BE2C (cell line): ENCODE data around the gene PROSER3.

Source experiments
- DNase-seq: peaks from one replicate; pipeline ENCODE4 v3.0.0-alpha.2; 2020
- H3K27me3 ChIP-seq: fragments of 250-450 bp; sonication (Bioruptor Pico); 2 replicates; pipeline ENCODE4 v1.5.1; 2020; ENCODE audit warnings: mild to moderate bottlenecking
- H3K36me3 ChIP-seq: fragments of 250-450 bp; sonication (Bioruptor Pico); 2 replicates; pipeline ENCODE4 v1.5.1; 2020; ENCODE audit warnings: mild to moderate bottlenecking
- H3K4me1 ChIP-seq: fragments of 250-450 bp; sonication (Bioruptor Pico); 2 replicates; pipeline ENCODE4 v1.5.1; 2020
- H3K4me3 ChIP-seq: 2 replicates; pipeline ENCODE4 v1.5.1; 2011; ENCODE audit warnings: low read depth, low read length
- H3K9me3 ChIP-seq: fragments of 250-450 bp; sonication (Bioruptor Pico); 2 replicates; pipeline ENCODE4 v1.5.1; 2020
- CTCF ChIP-seq: IDR thresholded peaks from 2 replicates; pipeline ENCODE4 v1.5.1; 2012; ENCODE audit warnings: mild to moderate bottlenecking, low read depth, low read length

The PROSER3 gene

GRCh38 chr19:35755550-35756376 lies 2.2 kb upstream of the PROSER3 start:
- no peak for TF ChIP-seq CTCF
- Histone ChIP-seq H3K36me3 (peaks cover 8% of the 10 kb centered on the region), H3K4me1 (no peaks in the 10 kb centered on the region; the same call in 1 of the 2 replicates), H3K27me3 (no peaks in the 10 kb centered on the region), H3K4me3 (no peak overlapping the region), H3K9me3 (no peaks in the 10 kb centered on the region)
- no peak for DNase-seq

GRCh38 chr19:35756377-35757230 lies 1.4 kb upstream of the PROSER3 start, which contains the start of gene HSPB6:
Gene HSPB6 (minus strand): TSS chr19:35757029. CDS start chr19:35757008, 21 bp downstream.
- no peaks in the 10 kb centered on the region for H3K9me3 ChIP-seq
- no peak for DNase-seq
- no peak for TF ChIP-seq CTCF
- no peaks in the 10 kb centered on the region for H3K27me3 ChIP-seq
- H3K36me3 ChIP-seq: peaks cover 13% of the 10 kb centered on the region
- H3K4me3 ChIP-seq: peak within 1 kb of the TSS; percentile 92
- no peaks in the 10 kb centered on the region; the same call in 1 of the 2 replicates for H3K4me1 ChIP-seq

GRCh38 chr19:35757231-35757748 lies 686 bp upstream of the PROSER3 start:
- Histone ChIP-seq H3K36me3 (peaks cover 17% of the 10 kb centered on the region), H3K4me1 (no peaks in the 10 kb centered on the region; the same call in 1 of the 2 replicates), H3K4me3 (peak overlapping the region; percentile 92), H3K27me3 (no peaks in the 10 kb centered on the region), H3K9me3 (no peaks in the 10 kb centered on the region)
- DNase-seq: peak; percentile 78
- TF ChIP-seq CTCF: no peak

GRCh38 chr19:35759697-35760096 lies 1.7 kb downstream of the PROSER3 start:
- no peak for DNase-seq
- Histone ChIP-seq H3K9me3 (no peaks in the 10 kb centered on the region), H3K4me1 (no peaks in the 10 kb centered on the region; the same call in 1 of the 2 replicates), H3K36me3 (peaks cover 17% of the 10 kb centered on the region), H3K27me3 (no peaks in the 10 kb centered on the region), H3K4me3 (no peak overlapping the region)
- TF ChIP-seq CTCF: no peak

- H3K4me1 ChIP-seq: no peaks in the 10 kb centered on the region; the same call in 1 of the 2 replicates
- peaks cover 17% of the 10 kb centered on the region for H3K36me3 ChIP-seq
- DNase-seq: no peak
- H3K4me3 ChIP-seq: no peak overlapping the region
- no peak for TF ChIP-seq CTCF
- H3K27me3 ChIP-seq: no peaks in the 10 kb centered on the region
- no peaks in the 10 kb centered on the region for H3K9me3 ChIP-seq
These were observed 2.9 kb downstream of the PROSER3 start for GRCh38 chr19:35760711-35761349.
